A549 treated with CORT108297 at 1 μM for 4 hours (cell line): Measurements from ENCODE around the gene ATG9A. TPM values are rescaled to one million over a fixed set of nuclear protein-coding genes. Genes with fewer than 3 reads are reported as not detected.

Source experiments
- total RNA-seq: library from RNA; stranded (reverse); fragments of 200-300 nt; extraction: Qiagen RNA extraction; gene quantifications from 5 replicates; pipeline ENCODE4 v1.2.3, GENCODE V29; 2022

The ATG9A gene, protein sequence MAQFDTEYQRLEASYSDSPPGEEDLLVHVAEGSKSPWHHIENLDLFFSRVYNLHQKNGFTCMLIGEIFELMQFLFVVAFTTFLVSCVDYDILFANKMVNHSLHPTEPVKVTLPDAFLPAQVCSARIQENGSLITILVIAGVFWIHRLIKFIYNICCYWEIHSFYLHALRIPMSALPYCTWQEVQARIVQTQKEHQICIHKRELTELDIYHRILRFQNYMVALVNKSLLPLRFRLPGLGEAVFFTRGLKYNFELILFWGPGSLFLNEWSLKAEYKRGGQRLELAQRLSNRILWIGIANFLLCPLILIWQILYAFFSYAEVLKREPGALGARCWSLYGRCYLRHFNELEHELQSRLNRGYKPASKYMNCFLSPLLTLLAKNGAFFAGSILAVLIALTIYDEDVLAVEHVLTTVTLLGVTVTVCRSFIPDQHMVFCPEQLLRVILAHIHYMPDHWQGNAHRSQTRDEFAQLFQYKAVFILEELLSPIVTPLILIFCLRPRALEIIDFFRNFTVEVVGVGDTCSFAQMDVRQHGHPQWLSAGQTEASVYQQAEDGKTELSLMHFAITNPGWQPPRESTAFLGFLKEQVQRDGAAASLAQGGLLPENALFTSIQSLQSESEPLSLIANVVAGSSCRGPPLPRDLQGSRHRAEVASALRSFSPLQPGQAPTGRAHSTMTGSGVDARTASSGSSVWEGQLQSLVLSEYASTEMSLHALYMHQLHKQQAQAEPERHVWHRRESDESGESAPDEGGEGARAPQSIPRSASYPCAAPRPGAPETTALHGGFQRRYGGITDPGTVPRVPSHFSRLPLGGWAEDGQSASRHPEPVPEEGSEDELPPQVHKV
- total RNA-seq, result 44.9 to 51.0 TPM (median 49.9 TPM) in 5 replicates

DNA sequence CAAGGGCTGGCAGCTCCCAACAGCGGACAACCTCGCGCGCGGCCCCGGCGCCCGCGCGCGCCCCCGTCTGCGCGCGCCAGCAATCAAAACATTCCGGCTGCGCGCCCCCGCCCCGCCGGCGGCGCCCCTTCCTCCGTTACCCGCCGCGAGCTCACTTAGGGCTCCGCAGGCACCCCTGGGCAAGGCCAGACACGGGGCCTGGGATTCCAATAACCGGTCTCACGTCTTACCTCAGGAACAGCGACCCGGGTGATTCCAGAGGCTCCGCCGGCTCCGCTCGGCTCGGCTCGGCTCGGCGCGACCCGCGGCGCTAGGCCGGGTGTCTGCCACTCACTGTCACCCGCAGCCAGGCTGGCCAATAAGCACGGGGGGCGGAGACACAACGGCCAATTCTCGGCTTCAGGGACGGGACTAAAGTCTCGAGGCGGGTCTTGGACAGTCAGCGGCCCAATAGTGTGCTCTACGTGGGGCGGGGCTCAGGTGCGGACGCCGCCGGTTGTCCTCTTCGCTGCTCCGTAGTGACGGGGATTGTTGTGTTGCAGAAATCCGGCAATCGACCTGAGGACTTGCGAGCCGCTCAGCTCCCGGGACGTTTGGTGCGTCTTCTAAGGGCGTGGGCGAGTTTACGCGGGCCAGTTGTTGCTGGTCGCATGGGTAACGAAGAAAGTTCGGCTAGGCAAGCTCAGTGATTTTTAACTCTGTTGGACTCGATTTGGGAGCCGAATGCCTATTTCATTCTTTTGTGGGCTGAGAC lies at the start of gene ATG9A, which contains the start of gene ANKZF1:
Gene ATG9A (minus strand): TSS at position 332 of the 754 bp plus-strand sequence. CDS start 1,612 bp downstream, outside the sequence.
Gene ANKZF1 (plus strand): TSS at position 502 of the 754 bp plus-strand sequence. CDS start 452 bp downstream, outside the sequence.

DNA sequence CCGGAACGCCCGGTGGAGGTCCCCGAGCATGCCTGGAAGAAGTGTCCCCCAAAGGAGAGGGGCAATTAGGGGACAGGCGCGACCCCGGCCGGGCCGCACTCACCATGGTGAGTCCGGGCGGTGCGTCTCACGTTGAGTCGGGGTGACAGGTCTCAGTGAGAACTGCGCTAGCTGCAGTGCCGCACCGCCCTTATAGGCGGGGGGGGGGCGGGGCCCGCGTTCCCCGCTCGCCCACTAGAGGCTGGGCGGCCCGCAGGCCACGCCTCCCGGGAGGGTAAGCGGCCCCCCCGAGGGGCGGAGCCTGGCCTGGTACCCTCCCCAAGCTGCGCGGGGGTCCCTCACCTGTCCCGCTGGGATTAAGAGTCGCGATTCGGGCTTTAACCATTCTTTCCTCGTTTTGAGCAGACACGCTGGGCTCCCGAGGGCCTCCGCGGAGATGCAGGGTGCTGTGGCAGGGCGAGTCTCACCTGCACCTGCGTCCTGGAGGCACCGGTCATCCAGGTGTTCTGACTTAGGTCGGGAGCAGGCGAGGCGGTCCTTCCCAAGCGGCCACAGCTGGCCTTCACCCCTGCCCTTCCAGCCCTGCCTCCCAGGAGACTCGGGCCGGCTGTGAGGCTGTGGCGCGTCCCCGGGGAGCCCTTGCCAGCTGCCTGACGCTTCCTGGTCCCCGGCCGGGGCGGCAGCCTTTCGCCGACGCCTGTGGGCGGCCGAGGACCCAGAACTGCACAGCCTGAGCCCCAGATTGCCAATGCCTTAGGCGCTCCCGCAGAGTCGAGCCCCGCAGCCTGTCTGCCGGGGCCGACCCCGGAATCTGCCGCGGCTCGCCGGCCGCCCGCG lies 24.5 kb upstream of the ATG9A start, which contains the start of gene TUBA4A:
Gene TUBA4A (minus strand): TSS at position 166 of the 837 bp plus-strand sequence. CDS start 60 bp downstream, at position 106.

DNA sequence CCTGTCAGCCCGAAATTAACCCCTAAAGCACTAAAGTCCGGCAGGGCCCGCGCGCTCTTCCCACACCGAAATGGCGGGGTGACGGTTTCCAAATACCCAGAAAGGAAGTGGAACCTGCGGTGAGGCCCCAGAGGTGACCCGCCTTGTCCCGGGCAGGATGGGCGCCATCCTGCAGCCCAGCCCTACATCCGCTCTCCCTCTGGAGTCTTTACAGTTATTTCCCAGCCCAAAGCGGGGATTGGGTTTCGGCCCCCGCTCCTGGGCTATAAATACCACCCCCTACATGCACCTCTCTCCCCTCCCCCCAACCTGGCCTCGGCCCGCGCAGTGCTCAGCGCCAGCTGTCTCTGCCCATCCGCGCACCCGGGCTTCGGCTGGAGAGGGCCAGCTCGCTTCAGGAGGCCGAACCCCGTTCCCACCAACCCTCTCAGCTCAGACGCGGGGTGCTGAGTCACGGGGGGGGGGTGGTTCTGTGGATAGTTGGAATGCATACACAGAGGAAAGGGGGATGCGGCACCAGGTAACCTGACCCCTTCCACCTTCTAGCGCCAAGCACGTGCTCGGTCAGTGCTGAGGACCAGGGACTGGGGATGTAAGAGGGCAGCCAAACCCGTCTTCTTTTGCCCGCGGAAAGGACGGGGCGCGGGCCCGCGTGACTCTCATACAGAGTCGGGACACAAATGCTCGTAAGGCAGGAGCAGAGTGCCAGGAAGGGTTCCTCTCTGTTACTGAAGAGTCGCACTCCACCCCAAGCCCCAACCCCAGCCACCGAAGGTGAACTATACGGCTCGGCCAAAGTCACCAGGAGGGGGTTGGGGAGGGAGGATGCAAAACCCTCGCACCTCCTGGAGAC lies 23.7 kb upstream of the ATG9A start, which contains the start of gene TUBA4B:
Gene TUBA4B (plus strand): TSS at position 344 of the 853 bp plus-strand sequence. CDS start 165 bp downstream, at position 509.

DNA sequence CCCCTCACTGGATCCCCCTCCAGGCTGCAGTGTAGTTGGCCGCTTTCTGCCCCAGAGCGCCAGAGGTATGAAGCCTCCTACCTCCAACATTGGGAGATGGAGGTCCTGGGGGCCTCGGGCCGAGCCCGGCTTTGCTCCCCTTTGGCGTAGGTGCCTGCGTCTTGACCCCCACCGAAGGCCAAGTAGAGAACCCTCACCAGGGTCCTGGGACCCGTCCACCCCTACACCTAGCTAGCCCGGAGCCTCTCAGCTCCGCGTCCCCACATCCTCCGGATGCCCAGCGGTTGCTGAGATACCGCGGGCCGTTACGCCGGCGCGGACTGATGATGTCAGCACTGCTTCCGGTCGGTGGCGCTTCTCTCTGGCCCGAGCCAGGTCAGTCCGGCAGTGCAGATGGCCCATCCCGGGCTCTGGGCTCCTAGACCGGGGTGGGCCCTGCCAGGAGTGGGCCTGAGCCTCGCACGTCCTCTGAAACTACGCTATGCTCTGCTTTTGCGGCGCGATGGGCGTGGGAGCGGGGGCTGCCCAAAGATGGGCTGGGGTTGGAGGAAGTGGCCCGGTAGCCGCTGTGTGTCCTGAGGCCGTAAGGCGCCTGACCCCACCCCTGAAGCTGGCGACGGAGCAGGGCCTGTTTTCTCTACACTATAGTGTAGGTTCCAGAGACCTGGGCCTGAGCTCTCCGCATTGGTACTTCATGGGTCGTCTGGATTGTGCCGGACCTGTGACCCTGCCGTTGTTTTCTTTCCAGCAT lies 15.9 kb upstream of the ATG9A start, which contains the start of the genes GLB1L and STK16:
Gene GLB1L (minus strand): TSS at position 297 of the 751 bp plus-strand sequence. CDS start 1,871 bp downstream, outside the sequence.
Gene STK16 (plus strand): TSS at position 332 of the 751 bp plus-strand sequence. CDS start 521 bp downstream, outside the sequence.

DNA sequence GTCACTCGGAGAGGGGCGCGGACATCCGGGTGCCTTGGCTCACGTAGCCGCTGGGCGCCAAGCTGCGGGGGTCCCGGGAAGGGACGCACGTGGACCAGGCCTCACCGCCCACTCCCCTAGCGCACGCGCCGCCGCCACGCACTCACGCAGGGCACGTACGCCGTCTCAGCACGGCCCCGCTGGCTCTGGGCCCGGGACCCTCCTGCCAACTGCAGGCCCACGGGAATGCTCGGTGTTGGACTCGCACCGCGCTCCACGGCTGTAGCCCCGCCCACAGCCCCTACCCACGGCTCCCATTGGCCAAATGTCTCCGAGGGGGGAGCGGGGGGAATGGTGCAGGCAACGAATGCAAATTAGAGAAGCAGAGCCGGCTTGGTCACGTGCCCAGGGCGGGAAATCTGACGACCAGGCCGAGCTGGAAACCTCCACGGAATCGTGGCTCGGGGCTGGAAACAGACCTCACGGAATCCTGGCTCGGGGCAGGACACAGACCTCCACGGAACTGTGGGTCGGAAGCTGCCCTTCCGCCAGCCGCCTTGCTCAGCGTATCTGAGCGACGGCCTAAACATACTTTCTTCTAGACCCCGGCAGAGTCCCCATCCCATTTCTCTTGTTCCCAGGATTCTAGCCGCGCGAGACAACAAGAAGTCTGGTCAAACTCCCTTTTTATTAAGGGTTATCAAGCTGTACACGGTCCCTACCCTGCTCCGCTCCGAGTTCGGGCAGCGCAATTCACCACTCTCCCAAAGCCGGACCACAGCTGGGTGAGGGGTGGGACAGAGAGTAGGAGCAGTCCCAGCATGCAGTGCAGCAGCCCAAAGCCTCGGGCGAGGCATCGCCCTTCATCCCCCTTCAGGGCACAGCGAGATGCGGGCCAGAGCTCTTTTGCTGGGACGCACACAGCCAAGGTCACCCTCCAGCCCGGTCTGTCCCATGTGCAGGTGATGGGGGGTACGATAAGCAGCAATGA lies 10.4 kb downstream of the ATG9A start, which contains the start of gene ABCB6:
Gene ABCB6 (minus strand): TSS at position 227 of the 970 bp plus-strand sequence. CDS start 285 bp downstream, outside the sequence.

DNA sequence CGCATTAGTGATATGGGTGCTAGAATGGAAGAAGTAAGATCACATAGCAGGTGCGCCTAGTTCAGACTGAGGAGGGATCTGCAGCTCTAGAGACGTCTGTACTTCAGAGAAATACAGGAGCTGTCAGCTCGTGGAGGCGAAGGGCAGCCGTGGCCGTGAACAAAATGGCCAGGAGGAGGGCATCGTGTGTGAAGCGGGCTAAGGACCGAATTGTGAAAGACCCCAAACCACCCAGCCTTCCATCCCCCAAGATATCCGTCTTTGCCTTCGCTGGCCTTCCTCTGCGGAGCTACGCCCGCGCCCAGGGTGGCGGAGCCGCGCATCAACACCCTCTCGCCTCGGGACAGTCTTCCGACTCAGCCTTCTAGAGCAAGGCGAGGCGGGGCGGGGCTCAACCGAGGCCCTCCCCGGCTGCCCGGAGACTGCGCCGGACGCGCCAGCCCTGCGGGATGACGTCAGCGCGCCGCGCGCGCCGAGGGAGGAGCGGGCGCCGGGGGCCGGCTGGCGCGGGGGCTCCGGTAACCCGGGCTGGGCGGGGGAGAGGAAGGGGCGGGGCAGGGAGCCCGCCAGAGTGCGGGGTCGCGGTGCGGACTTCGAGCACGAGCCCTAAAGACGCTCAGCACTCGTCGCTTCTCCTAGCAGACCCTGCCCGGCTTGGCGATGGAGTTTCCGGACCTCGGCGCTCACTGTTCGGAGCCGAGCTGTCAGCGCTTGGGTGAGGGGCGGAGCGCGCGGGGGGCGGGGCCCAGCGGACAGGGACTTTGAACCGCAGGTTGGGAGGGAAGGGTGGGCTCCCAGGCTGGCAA lies 22.9 kb downstream of the ATG9A start, which contains the start of gene ZFAND2B:
Gene ZFAND2B (plus strand): TSS at position 455 of the 806 bp plus-strand sequence. CDS start 206 bp downstream, at position 661.

DNA sequence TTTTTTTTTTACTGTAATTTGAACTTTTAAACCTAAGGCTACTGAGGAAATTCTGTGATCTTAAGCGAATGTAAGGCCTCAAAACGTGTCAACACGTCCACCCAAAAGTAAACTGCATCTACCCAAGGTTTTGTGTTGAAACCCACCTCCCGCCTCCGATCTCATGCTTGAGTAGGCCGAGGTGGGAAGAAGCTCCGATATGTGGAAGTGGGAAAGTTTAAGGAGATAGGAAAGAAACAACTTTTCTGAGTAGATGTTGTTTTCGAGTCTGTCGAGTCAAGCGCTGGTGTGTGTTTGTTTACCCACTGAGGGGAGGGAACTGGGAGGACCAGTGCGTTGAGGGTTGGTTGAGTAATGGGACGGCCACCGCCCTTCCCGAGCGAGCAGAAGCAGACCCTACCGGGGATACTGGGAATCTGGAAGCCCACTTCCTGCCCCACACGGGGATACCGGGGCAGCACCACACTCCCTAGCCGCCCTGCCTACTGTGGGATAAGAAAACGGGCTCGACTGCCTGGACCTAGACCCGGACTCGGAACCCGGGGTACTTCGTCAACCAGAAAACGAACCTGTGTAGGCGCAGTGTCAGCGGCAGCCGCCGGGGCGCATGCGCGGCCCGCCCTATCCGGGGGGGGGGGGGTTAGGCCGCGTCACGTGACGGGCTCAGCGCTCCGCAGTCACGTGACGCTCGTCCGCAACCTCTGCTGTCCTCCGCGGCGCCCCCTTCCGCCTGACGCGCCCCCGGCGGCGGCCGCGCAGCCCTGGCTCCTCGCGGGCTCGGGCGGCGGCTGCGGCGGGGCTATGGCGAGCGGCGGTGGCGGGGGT lies 51.7 kb downstream of the ATG9A start, which contains the start of gene RETREG2:
Gene RETREG2 (plus strand): TSS at position 724 of the 825 bp plus-strand sequence. CDS start 78 bp downstream, at position 802.

DNA sequence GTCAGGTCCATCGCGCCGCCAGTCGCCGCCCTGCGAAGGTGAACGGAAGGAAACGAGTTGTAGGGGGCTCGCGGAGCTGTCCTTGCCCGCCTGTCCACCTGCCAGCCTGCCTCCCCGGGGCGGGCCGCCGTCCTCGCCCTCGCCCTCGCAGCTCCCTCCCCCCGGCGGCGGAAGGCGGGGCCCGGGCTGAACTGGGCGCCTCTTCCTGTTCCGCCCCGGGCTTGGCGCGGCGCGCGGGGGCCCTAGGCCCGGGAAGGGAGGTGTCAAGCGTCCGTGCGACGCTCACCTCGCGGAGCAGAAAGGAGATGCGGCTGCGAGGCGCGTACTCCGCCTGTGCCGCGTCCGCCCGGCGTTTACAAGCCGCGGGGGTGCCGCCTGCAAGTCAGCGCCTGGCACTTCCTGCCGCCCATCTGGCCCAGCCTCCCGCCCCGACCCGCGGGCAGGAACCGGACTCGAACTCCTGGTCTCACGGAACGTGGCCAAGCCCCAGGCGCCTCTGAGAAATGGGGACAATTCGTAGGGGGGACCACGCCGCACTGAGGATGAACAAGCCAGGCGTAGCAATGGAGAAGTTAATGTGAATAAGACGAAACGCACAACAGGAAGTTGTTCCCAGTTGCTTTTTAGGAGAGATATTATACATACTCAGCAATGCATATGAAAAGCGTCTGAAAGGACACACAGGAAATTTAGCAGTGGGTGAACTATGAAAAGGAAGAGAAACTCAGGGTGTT lies 52.5 kb downstream of the ATG9A start, which contains the start of gene CNPPD1:
Gene CNPPD1 (minus strand): TSS at position 108 of the 734 bp plus-strand sequence. CDS start 97 bp downstream, at position 11.

DNA sequence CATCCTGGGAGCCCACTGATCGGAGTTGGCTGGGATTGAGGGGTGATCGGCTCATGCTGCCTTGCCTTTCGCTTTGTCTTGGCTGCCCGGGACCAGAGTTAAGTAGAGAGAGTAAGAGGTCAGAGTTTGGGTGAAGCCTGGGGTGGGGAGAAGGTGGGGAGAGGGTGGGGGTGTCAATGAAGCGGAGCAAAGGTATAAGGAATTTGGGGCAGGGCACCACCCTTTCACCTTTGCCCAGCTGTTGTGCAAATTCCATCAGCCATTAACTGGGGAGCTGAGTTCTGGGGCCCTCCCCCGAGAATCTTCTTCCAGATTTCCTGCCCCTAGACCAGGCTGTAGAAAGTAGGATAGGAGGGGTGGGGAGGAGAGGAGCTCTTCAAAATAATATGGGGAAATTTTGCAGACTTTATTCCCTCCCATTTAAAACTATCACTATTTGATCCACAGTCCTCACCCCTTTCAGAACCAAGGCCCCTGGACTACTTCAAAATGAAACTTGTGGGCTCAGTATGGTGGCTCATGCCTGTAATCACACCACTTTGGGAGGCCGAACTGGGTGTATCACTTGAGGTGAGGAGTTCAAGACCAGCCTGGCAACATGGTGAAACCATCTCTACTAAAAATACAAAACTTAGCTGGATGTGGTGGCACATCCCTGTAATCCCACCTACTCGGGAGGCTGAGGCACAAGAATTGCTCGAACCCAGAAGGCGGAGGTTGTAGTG lies 59.3 kb downstream of the ATG9A start, which contains the start of gene SLC23A3:
Gene SLC23A3 (minus strand): TSS at position 100 of the 725 bp plus-strand sequence. CDS start 45 bp downstream, at position 55.

Other genes with a start within 250 kb of the ATG9A start
- not detected in 5 replicates for gene FEV, start 244.5 kb downstream of the ATG9A start, total RNA-seq
- not detected in 5 replicates for gene CRYBA2, start 236.2 kb downstream of the ATG9A start, total RNA-seq
- gene CFAP65, start 188.1 kb downstream of the ATG9A start, total RNA-seq, result 0.15 to 0.24 TPM (median 0.20 TPM) in 5 replicates
- 0.13 to 0.25 TPM (median 0.21 TPM) in 4 of 5 replicates, not detected in the other for gene IHH, start 168.7 kb downstream of the ATG9A start, total RNA-seq
- gene NHEJ1, start 68.8 kb downstream of the ATG9A start, total RNA-seq, result 13.7 to 15.4 TPM (median 14.9 TPM) in 5 replicates
- 0.47 to 1.0 TPM (median 0.72 TPM) in 5 replicates for gene SLC23A3, start 59.6 kb downstream of the ATG9A start, total RNA-seq
- gene CNPPD1, start 52.7 kb downstream of the ATG9A start, total RNA-seq, result 40.2 to 52.2 TPM (median 49.6 TPM) in 5 replicates
- 63.1 to 89.7 TPM (median 87.7 TPM) in 5 replicates for gene RETREG2, start 51.4 kb downstream of the ATG9A start, total RNA-seq
- gene ZFAND2B, start 22.9 kb downstream of the ATG9A start, total RNA-seq, result 16.4 to 23.8 TPM (median 22.1 TPM) in 5 replicates
- gene ABCB6, start 10.7 kb downstream of the ATG9A start, total RNA-seq, result 23.5 to 36.0 TPM (median 33.7 TPM) in 5 replicates
- 14.4 to 23.5 TPM (median 20.3 TPM) in 5 replicates for gene ANKZF1, start 170 bp upstream of the ATG9A start, total RNA-seq
- gene GLB1L, start 15.8 kb upstream of the ATG9A start, total RNA-seq, result 5.1 to 7.2 TPM (median 7.0 TPM) in 5 replicates
- 28.6 to 30.9 TPM (median 30.0 TPM) in 5 replicates for gene STK16, start 15.8 kb upstream of the ATG9A start, total RNA-seq
- 0.30 to 0.56 TPM (median 0.37 TPM) in 5 replicates for gene TUBA4B, start 23.6 kb upstream of the ATG9A start, total RNA-seq
- 338 to 483 TPM (median 379 TPM) in 5 replicates for gene TUBA4A, start 24.3 kb upstream of the ATG9A start, total RNA-seq
- gene DNAJB2, start 49.7 kb upstream of the ATG9A start, total RNA-seq, result 37.4 to 57.4 TPM (median 53.6 TPM) in 5 replicates
- gene PTPRN, start 79.8 kb upstream of the ATG9A start, total RNA-seq, result 1.1 to 1.9 TPM (median 1.6 TPM) in 5 replicates
- not detected in 5 replicates for gene RESP18, start 103.1 kb upstream of the ATG9A start, total RNA-seq
- gene DNPEP, start 158.3 kb upstream of the ATG9A start, total RNA-seq, result 47.8 to 67.2 TPM (median 61.9 TPM) in 5 replicates
- gene DES, start 188.7 kb upstream of the ATG9A start, total RNA-seq, result 0.05 to 0.20 TPM (median 0.08 TPM) in 4 of 5 replicates, not detected in the other
- gene SPEG, start 205.2 kb upstream of the ATG9A start, total RNA-seq, result 4.3 to 9.5 TPM (median 7.0 TPM) in 5 replicates